SK-N-SH (cell line): ENCODE measurements around the gene LIMA1.

Source experiments
- FOXJ3 ChIP-seq: sonication (generic); formaldehyde crosslinking; IDR thresholded peaks from 2 replicates; pipeline ENCODE4 v1.5.1; 2020; ENCODE audit warnings: mild to moderate bottlenecking, missing genetic modification reagents
- TF ChIP-seq, protein P1 (sequence below): fragments of 150-350 bp; IDR thresholded peaks from 2 replicates; pipeline ENCODE4 v1.6.1; 2017; ENCODE audit warnings: antibody characterized with exemption, low read length, low read depth, borderline replicate concordance

DNA sequence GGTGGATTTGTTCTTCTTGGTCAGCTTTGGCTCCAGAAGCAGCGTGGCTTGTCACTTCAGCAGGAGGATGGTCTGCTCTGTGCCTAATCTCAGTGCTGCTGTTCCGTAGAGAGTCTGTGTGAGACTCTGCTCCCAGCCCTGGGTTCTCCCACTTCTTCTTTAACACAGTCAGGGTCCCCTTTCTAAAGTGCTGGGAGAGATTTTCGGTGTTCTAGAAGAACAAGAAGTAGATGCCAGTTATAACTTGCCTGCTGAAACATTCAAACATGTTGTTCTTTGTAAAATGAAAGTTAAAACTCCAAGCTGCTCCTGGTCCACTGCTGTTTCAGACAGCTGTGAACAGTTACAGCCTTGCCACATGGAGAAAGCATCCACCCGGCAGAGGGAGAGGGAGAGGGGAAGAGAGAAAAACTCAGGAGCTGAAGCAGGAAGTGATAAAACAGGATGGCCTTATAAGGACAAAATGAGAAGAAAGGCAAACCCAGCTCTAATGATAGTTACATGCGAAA, 61.0 kb downstream of the LIMA1 start:
- TF ChIP-seq FOXJ3, result no peak
- TF ChIP-seq, protein P1, sequence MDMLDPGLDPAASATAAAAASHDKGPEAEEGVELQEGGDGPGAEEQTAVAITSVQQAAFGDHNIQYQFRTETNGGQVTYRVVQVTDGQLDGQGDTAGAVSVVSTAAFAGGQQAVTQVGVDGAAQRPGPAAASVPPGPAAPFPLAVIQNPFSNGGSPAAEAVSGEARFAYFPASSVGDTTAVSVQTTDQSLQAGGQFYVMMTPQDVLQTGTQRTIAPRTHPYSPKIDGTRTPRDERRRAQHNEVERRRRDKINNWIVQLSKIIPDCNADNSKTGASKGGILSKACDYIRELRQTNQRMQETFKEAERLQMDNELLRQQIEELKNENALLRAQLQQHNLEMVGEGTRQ, result no peak
